ENCODE results near the gene ATG7.
"Not testable (repeated sequence)": the region's sequence is repeated elsewhere in the genome, so short reads cannot be mapped to it uniquely, and the experiment has no call there.

ATG7 gene

DNA sequence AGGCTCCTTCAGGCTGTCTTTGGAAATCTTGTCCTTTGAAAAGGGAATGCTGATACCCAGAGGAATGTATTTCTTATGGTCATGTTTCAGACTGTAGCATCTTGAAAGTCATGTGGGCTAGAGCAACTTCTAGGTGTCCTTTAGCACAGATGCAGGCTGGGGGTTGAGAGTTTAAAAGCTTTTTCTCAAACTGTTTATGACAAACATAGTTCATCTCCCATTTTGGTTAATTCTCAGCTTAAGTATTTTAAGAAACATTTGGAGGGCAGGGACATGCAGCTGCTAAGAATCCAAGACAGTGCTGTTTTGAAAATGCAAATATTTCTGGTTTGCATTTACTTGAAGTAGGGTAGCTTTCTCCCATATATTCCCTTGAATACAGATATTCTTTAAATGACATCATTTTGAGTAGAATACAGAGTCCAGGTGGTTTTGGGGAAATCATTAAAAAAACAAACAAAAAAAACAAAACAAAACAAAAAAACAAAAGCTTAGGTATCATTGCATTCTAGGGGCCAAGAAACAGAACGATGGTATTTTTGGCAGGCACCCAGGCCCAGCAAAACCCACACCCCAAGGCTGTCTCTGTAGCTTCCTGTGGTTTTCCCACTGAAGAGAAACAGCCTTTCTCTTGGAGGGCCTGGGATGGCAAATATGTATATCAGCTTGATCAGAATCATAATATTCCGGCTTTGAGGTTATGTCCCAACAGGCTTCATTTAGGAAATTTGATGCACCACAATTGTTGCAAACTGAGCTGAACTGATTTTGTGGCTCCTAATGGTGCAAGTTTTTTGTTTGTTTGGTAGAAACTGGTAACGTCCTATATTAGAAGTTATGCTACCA lies 120.0 kb downstream of the ATG7 start:
- no peak for DNase-seq

DNA sequence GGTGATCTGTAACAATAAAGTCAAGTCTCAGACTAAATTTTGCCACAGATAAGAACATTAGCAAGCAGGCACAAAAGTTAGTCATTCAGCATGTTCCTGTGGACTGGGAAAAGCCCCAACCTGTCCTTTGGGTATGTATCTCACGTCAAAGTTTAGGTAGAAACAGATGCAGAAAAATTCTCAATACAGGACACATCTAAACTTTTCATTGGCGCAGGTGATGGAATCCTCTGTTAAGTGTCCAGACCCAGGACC lies 120.6 kb downstream of the ATG7 start:
- DNase-seq = no peak

DNA sequence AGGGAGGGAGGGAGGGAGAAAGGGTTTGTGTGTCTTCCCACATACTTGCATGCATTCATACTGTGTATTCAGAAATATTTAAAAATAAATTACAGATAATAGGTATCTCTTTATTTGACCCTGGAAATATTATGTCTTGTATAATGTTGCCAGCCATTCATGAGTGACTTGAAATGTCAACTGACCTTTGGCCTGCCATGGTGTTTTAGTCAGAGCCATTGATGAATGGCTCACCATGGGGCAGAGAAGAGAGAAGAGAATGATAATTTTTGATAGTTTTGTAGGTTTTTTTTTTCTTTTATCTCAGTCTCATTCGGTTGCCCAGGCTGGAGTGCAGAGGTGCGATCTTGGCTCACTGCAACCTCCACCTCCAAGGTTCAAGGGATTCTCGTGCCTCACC lies 121.2 kb downstream of the ATG7 start:
- DNase-seq = no peak

DNA sequence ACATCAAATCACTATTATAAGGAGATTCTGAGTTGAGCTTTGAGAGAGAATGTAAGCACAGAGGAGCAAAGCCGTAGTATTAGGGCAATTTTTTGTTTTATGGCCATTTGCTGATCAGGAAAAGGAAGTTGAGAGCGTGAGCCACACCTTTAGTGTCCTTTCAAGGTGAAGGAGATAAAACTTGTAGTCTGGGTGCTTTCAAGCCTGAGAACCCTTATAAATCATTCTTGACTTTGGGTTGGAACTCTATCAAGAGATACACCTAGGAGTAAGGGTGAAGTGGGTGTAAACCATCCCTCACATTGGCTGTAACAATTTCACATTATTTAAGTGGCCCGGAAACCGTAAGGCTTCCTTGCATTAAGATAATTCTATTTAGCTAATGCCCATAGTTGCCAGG lies 122.2 kb downstream of the ATG7 start:
- no peak for DNase-seq

DNA sequence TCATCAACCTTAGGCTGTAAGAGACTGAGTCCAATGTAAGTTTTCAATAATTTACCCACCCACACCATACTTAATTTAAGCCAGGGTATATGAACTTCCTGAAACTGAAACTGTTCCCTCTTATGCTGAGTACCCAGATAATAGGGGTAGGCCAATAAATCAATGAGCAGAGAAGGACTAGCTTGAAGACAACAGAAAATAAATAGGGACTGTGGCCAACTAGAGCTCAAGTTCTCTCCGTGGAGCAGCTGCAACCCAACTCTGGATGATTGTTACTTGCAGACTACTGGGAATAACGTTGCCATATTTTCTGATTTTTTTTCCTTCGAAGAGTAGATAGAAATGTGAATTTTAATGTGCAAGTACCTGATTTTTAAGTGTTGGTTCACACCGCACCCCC lies 128.0 kb downstream of the ATG7 start:
- DNase-seq = no peak

DNA sequence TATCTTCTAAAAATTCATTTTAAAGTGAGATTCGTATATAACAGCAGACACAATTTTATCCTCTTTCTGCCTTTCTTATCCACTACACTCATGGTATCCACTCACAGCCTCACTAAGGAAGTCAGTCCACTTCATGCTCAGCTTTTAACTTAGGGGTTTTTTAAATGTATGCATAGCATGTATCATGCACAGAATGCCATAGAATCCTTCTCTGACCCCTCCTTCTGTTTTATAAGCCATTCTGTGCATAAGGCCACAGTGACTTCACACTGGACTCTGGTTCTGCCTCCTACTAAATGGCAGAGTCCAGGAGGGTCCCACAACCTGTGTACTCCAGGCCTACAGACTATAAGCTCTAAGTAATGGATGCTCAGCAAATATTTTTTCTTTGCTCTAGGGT lies 129.2 kb downstream of the ATG7 start:
- DNase-seq = no peak

DNA sequence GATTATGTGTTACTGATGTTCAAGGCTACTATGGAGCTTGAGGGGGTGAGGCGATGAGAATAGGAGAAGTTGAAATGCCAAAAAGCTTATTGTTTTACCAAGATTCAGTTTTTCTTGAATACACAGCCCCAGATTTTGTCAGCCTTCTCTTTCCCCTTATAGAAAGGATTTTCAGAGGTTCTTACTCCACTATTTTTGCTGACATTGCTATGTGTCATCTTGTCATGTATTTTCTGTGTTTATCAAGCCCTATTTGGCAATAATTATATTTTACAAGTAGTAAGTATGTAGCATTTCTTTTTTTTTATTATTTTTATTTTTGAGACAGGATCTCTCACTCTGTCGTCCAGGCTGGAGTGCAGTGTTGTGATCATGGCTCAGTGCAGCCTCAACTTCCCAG lies 133.1 kb downstream of the ATG7 start:
- no peak for DNase-seq

DNA sequence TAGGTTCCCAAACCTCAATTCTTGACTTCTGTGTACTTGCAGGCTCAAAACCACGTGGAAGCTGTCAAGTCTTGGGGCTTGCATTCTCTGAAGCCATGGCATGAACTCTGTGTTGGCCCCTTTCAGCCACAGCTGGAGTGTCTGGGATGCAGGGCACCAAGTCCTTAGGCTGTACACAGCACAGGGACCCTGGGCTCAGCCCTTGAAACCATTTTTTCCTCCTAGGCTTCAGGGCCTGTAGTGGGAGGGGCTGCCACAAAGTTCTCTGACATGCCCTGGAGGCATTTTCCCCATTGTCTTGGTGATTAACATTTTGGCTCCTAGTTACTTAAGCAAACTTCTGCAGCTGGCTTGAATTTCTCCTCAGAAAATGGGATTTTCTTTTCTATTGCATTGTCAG lies 135.4 kb downstream of the ATG7 start:
- DNase-seq = no peak

DNA sequence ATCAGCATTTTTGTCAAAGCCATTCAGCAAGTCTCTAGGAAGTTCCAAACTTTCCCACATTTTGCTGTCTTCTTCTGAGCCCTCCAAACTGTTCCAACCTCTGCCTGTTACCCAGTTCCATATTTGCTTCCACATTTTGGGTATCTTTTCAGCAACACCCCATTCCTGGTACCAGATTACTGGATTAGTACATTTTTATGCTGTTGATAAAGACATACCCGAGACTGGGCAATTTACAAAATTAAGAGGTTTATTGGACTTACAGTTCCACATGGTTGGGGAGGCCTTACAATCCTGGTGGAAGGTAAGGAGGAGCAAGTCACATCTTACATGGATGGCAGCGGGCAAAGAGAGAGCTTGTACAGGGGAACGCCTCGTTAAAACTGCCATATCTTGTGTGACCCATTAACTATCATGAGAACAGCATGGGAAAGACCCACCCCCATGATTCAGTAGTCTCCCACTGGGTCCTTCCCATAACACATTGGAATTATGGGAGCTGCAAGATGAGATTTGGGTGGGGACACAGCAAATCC lies 136.2 kb downstream of the ATG7 start:
- not testable (repeated sequence) for DNase-seq

DNA sequence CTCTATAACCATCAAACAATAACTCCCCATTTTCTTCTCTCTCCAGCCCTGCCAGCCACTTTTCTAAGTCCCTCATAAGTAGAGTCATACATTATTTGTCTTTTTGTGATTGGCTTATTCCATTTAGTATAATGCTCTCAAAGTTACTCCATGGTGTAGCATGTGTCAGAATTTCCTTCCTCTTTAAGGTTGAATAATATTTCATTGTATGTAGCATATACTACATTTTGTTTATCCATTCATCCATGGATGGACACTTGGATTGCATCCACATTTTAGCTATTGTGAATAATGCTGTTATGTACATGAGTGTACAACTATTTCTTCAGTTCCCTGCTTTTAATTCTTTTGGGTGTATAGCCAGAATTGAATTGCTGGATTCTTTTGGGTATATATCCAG lies 138.4 kb downstream of the ATG7 start:
- DNase-seq = no peak

DNA sequence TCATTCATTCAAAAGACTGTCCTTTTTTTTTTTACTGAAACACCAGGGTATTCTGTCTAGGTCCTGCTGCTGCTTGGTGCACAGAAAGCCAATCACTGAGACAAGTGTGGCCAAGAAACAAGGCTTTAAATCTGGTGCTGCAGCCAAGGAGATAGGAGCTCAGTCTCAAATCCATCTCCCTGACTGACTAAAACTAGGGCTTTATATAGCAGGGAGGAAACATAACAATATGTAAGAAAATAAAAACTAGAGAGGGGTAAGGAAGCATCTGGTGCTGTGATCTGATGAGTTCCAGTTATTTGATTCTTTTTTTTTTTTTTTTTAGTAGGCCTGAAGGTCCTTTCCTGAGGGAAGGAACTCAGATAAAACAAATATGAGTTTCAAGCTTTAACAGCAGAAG lies 139.8 kb downstream of the ATG7 start:
- DNase-seq = no peak

DNA sequence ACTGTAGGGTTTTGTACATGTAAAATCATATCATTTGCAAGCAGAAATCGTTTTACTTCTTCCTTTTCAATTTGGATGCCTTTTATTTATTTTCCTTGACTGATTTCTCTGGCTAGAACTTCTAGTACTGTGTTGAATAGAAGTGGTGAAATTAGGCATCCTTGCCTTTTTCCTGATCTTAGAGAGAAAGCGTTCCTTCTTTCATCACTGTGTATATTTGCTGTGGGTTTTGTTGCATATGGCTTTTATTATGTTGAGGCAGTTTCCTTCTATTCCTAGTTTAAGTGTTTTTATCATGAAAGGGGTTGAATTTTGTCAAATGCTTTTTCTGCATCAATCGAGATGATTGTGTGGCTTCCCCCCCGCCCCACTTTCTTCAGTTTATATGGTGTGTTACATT lies 140.9 kb downstream of the ATG7 start:
- DNase-seq = no peak

DNA sequence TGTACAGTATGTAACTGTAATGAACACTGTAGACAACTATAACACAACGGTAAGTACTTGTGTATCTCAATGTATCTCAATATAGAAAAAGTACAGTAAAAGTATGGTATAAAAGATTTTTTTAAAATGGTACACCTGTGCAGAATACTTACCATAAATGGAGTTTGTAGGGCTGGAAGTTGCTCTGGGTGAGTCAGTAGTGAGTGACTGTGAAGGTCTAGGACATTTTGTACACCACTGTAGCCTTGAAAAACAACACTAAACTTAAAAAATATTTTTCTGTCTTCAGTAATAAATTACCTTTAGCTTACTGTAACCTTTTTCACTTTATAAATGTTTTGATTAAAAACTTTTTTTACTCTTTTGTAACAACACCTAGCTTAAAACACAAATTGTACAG lies 142.9 kb downstream of the ATG7 start:
- DNase-seq = no peak

DNA sequence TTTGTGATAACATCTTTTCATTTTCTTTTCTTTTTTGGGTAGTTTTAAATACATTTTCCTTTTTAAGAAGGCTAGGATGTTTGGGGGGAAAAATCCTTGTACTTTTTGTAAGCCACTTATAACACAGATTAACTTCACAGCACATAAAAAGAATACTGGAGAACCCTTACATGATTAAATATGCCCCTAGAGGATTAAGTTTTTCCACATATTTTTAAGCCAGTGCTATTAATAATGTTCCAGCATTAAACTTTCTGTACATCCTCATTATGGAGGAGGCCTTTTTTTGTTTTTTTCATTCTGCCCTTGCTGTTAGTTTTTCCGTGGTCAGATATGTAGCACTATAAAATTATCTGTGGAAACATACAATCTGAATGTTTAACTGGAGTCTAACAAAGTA lies 147.9 kb downstream of the ATG7 start:
- no peak for DNase-seq

DNA sequence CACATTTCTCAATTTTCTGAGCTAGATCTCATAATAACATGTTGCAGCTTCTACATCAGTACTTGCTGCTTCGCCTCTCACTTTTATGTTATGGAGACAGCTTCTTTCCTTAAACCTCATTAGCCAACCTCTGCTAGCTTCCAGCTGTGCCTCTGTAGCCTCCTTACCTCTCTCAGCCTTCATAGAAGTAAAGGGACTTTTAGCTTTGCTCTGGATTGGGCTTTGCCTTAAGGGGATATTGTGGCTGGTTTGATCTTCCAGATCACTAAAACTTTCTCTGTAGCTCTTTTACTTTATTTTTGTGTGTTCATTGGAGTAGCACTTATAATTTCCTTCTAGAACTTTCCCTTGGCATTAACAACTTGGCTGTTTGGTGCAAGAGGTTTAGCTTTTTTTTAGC lies 150.1 kb downstream of the ATG7 start:
- DNase-seq = no peak

DNA sequence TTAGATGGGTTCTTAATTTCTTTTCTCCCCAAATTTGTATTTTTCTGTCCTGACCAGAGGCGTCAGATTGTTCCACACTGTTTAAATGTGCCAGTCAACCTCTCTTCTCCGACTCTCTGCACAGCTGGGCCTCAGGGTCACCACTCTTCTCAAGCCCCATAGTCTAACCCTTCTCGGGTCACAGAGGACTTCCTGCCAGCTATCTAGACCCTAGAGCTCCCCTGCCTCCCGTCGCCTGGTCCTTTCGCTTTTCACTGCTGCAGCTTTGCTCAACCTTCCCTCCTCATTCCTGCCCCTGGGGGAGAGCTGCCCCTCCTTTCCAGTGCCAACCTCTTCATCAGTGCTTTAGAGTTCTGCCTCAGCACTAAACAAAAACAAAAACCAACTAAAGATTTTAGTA lies 151.7 kb downstream of the ATG7 start:
- no peak for DNase-seq

DNA sequence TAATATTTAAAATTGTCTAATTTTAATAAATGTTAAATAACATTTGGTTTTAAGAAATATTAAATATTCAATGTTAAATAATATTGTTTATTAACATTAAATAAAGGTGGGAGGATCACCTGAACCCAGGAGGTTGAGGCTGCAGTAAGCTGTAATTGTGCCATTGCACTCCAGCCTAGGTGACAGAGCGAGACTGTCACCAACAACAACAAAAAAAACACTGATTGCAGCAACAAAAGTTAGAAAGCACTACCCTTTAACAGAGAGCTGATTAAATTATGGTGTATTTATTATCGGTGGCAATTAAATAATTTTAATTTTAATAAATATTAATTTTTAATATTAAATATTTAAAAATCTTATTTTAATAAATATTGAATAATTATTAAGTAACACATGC lies 152.1 kb downstream of the ATG7 start:
- no peak for DNase-seq

DNA sequence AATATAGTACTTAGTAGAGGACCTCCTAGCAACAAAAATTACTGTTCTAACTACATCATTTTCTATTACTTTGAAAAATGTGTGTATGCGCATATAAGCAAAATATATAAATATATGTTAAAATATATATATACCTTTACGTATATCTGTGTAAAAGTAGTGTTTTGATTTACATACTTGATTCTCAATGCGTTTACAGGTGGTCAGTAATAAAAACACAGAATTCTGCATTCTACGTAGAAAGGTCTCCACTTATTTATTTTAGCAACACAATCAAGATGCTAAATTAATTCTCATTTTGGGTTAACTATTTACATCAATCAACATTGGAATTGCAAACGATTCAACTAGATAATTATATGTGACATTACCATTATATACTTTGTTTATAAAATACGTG lies 158.0 kb downstream of the ATG7 start:
- no peak for DNase-seq

DNA sequence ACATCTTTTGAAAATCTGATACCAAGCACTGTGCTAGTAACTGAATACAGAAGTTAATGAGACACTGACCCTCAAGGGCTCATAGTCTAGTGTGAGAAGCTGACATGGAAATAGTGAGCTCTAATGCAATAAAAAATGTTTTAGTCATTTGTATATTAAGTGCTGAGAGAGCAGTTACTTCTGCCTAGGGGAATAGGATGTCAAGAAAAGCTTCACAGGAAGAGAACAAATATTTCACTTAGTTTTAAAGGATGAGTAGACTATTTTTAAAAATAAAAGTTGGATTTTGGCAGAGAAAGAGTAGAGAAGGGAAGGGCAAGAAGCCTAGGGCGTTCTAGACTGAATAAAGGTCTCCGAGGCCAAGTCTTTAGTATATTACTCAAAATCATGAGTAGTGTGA lies 158.4 kb downstream of the ATG7 start:
- no peak for DNase-seq

DNA sequence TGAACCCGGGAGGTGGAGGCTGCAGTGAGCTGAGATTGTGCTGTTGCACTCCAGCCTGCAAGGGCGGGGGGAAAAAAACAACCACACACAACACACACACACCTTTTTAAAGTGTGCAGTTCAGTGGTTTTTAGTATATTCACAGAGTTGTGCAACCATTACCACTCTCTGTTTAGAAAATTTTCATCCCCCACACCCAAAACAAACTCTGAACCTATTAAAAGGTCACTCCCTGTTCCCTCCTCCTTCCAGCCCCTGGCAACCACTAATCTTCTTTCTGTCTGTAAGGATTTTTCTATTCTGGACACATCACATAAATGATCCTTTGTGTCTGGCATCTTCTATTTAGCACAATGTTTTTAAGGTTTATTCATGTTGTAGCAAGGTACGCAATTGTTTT lies 159.1 kb downstream of the ATG7 start:
- no peak for DNase-seq

DNA sequence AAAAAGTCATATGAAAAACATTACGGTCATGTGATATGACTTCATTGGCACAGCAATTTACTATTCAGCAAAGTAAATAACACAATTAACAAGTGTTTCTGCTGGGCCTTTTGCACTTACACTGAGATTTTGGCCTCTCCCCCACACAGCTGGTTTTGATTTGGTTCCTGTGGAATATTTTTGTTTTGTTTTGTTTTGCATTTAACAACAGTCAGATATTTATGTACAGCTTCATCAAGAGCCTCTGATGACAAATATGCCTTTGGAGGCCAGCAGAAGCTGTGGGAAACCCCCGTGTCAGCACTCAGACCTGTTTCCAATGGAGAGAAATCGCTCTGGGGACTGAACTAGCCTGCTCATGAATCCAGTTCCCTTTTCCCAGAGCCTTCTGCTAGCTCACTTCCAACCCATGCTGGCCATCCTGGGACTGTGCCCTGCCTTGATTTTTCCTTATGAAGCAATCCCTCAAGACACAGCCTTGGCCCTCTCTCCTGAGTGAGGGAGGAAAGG lies 161.9 kb downstream of the ATG7 start:
- no peak for DNase-seq

DNA sequence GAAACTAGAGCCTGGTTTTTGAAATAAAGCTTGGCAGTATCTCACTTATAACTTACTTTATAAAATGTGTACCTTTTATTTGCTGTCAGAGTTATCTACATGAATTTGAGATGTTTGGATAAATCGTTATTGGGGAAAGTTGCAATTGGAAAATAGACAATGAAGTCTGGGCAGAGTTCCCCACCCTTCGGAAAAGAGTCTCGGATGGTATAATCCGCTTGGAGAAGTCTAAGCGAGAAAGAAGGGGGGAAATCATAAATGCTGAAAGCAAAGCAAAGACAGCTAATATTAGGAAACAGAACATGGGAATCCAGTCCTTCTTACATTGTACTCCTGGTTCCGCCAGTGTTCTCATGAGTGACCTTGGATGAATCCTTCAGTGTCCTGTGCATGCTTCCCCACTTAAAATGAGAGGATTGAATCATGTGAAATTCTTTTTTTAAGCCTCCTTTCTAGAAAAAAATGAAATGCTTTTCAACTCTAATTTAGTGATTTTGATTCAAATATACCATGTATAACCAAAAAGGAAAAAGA lies 162.4 kb downstream of the ATG7 start:
- no peak for DNase-seq

DNA sequence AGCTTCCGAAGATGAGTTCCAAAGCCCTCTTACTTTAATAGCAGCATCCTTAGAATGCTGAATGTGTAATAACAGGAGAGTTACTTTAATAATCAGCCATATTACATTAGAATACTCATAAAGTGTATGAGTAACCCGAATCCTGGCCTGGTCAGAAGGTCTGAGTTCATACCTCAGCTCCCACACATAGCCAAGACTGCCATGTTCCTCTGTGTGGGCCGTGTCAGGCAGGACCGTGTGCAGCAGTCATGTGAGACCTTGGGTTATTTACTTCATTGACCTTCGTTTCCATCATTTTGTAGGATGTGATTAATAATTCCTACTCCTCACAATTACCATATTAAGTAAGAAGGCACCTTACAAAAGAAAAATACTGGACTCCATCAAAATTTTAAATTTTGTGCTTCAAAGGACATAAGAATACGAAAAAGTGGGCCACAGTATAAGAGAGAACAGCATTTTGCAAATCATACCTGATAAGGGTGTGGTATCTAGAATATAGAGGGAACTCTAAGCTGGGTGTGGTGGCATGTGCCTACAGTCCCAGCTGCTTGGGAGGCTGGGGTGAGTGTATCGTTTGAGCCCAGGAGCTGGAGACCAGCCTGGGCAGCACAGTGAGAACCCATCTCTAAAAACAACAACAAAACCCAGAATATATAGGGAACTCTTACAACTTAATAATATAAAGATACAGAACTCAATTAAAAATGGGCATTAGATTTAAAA lies 163.4 kb downstream of the ATG7 start:
- no peak for DNase-seq

DNA sequence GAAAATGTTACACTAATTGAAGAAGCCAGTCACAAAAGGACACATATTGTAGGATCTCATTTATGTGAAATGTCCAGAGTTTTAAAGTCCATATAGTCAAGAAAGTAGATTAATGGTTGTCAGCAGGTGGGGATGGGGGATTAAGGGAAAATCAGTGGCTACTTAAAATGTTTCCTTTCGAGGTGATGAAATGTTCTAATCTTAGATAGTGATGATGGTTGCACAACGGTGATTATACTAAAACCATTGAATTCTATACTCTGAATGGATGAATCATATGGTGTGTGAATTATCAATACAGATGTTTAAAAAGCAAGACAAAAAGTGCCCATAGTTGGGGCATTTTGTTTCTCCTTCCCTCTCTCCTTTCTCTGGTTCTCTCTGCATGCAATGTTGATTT lies 164.6 kb downstream of the ATG7 start:
- DNase-seq = no peak
